SK-MEL-5 (cell line): Measurements from ENCODE around the gene PAX9. TPM values are rescaled to one million over a fixed set of nuclear protein-coding genes. Genes with fewer than 3 reads are reported as not detected.
A peak's percentile ranks its signal among the peaks of the same experiment; 100 is the strongest.

Experiments
- DNase-seq: peaks from one replicate; pipeline ENCODE4 v3.0.0-alpha.2; 2016; ENCODE audit warnings: low read depth, low spot score
- in situ Hi-C: cut with HindIII; loops from 2 replicates; pipeline ENCODE4 v1.10.0; 2016; ENCODE audit warnings: low sequenced_read_pairs, high pct_unique_total_duplicates, low pct_unique_long_range_greater_than_20kb
- total RNA-seq: library from RNA; depleted of rRNA; stranded (reverse); fragments of >200 nt; shearing (Covaris generic); gene quantifications from 2 replicates; pipeline ENCODE4 v1.2.3, GENCODE V29; 2014; rRNA removed

The PAX9 gene
- total RNA-seq, 1 experiment from 2014 or later: 2.1 TPM

- DNase-seq: no peak
- in situ Hi-C loops: no loop called here
These were observed 52.5 kb downstream of the PAX9 start for GRCh38 chr14:36713960-36714703.

- in situ Hi-C loops: no loop called here
- DNase-seq: peak; percentile 33
These were observed 55.0 kb downstream of the PAX9 start for GRCh38 chr14:36716614-36717184.

DNA sequence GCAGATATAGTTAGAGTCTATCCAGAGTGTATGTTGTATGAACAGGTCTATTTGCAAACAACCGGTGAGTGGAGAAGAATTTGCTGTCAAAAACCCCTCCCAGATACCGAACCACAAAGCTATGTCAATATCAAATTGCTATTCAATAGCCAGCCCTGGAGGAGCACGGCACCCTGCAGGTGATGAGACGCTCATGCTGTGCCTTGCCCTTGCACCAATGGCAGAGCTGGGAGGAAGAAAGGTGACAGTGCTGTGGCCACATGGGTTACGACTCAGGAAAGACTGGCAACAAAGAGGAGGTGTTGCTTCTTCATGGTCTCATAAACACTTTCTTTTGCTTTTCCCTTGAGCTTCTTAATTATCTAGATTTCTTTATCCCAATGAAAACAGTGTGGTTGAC is 55.7 kb downstream of the PAX9 start:
- in situ Hi-C loops: no loop called here

GRCh38 chr14:36718216-36718615 is 56.6 kb downstream of the PAX9 start:
- in situ Hi-C loops: no loop called here
- DNase-seq: no peak

More for the DNA sequence above, 55.7 kb downstream of the PAX9 start:
- no peak for DNase-seq

GRCh38 chr14:36719823-36720222 is 58.2 kb downstream of the PAX9 start:
- in situ Hi-C loops: no loop called here

DNA sequence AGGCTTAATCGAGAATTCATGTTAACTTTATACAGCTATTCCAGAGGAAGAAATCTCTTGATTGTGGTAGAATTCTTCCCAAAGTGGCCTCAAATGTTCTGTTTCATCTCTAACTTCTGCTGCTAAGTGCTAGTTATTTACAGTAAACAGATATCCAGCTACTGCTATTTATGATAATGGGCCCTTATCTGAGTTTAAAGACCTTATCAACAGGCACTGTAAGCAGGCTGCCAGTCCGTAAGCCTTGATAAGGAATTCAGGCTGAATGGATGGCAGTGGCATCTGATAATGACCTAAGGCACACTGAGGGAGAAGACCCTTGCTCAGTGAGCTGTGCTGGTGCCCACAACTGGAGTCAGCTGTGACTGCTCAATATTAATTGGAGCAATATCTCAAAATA is 59.0 kb downstream of the PAX9 start:
- in situ Hi-C loops: no loop called here
- DNase-seq: no peak

More at GRCh38 chr14:36719823-36720222, 58.2 kb downstream of the PAX9 start:
- no peak for DNase-seq

GRCh38 chr14:36721877-36722276 is 60.2 kb downstream of the PAX9 start:
- no peak for DNase-seq

GRCh38 chr14:36723530-36723929 is 61.9 kb downstream of the PAX9 start:
- DNase-seq: no peak
- in situ Hi-C loops: no loop called here

More at GRCh38 chr14:36721877-36722276, 60.2 kb downstream of the PAX9 start:
- in situ Hi-C loops: no loop called here

DNA sequence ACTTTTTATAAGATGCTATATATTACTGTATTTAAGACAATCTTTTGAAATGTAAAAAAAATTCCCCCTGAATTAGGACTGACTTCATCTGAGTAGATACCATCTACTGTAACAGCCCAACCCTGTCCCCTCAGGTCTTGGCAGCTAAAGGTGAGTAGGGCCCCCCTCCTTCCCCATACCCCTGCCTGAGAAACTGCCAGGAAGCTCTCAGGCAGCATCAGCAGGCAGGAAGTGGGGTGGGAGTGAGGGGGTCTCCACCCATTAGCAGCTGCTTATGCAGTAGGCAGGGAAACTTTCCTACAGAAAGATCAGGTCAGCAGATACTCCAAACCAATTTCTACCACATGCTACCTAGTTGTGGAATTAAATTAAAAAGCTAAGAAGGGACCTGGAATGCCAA is 62.5 kb downstream of the PAX9 start:
- in situ Hi-C loops: no loop called here

GRCh38 chr14:36726128-36726527 is 64.5 kb downstream of the PAX9 start:
- in situ Hi-C loops: no loop called here

More for the DNA sequence above, 62.5 kb downstream of the PAX9 start:
- no peak for DNase-seq

More at GRCh38 chr14:36726128-36726527, 64.5 kb downstream of the PAX9 start:
- no peak for DNase-seq

Other genes with a start within 250 kb of the PAX9 start
- gene NKX2-1, start 141.6 kb upstream of the PAX9 start, total RNA-seq: not detected in 2 replicates
- 0.27 and 0.50 TPM in 2 replicates for gene NKX2-8, start 79.2 kb upstream of the PAX9 start, total RNA-seq